HepG2 (cell line): ENCODE measurements around the gene DUS1L. TPM values are rescaled to one million over a fixed set of nuclear protein-coding genes. Genes with fewer than 3 reads are reported as not detected.

Source experiments
- CC2D1A ChIP-seq: sonication (generic); formaldehyde crosslinking; IDR thresholded peaks from 2 replicates; pipeline ENCODE4 v1.8.1; 2023; ENCODE audit warnings: mild to moderate bottlenecking, missing genetic modification reagents
- DR1 ChIP-seq: sonication (generic); formaldehyde crosslinking; IDR thresholded peaks from 2 replicates; pipeline ENCODE4 v1.8.0; 2021; ENCODE audit warnings: mild to moderate bottlenecking, missing genetic modification reagents, inconsistent platforms
- ERF ChIP-seq: IDR thresholded peaks from 2 replicates; pipeline ENCODE4 v1.6.1; 2018; ENCODE audit warnings: missing biosample characterization, missing genetic modification reagents
- HDAC1 ChIP-seq: sonication (generic); formaldehyde crosslinking; IDR thresholded peaks from 2 replicates; pipeline ENCODE4 v1.5.1; 2020; ENCODE audit warnings: mild to moderate bottlenecking, missing genetic modification reagents
- HNRNPLL ChIP-seq: fragments of 200-400 bp; formaldehyde crosslinking; IDR thresholded peaks from 2 replicates; pipeline ENCODE4 v1.6.1; 2017; ENCODE audit warnings: mild to moderate bottlenecking, low read depth, low read length; ENCODE audit not compliant: poor library complexity, severe bottlenecking
- JUNB ChIP-seq: sonication (generic); formaldehyde crosslinking; IDR thresholded peaks from 2 replicates; pipeline ENCODE4 v1.8.0; 2022; ENCODE audit warnings: missing genetic modification reagents, mild to moderate bottlenecking, borderline replicate concordance
- KDM4B ChIP-seq: sonication (generic); formaldehyde crosslinking; IDR thresholded peaks from 2 replicates; pipeline ENCODE4 v1.4.0; 2020; ENCODE audit warnings: missing genetic modification reagents
- PITX1 ChIP-seq: sonication (generic); formaldehyde crosslinking; IDR thresholded peaks from 2 replicates; pipeline ENCODE4 v1.5.1; 2020; ENCODE audit warnings: mild to moderate bottlenecking, missing genetic modification reagents
- SALL1 ChIP-seq: sonication (generic); formaldehyde crosslinking; IDR thresholded peaks from 2 replicates; pipeline ENCODE4 v1.8.0; 2022; ENCODE audit warnings: mild to moderate bottlenecking, missing genetic modification reagents
- STAG1 ChIP-seq: sonication (generic); formaldehyde crosslinking; IDR thresholded peaks from 2 replicates; pipeline ENCODE4 v1.4.0; 2020; ENCODE audit warnings: missing genetic modification reagents
- THYN1 ChIP-seq: sonication (generic); formaldehyde crosslinking; IDR thresholded peaks from 2 replicates; pipeline ENCODE4 v1.8.1; 2023; ENCODE audit warnings: low read depth, mild to moderate bottlenecking, moderate library complexity, missing genetic modification reagents, borderline replicate concordance
- TMF1 ChIP-seq: sonication (generic); formaldehyde crosslinking; IDR thresholded peaks from 2 replicates; pipeline ENCODE4 v1.8.1; 2022; ENCODE audit warnings: low read depth, missing genetic modification reagents
- ZNF256 ChIP-seq: sonication (generic); formaldehyde crosslinking; conservative IDR thresholded peaks from 2 replicates; pipeline ENCODE4 v1.4.0; 2020; ENCODE audit warnings: missing genetic modification reagents
- ZNF274 ChIP-seq: sonication (generic); formaldehyde crosslinking; IDR thresholded peaks from 2 replicates; pipeline ENCODE4 v1.5.1; 2020; ENCODE audit warnings: mild to moderate bottlenecking, missing genetic modification reagents
- ZNF530 ChIP-seq: sonication (generic); formaldehyde crosslinking; IDR thresholded peaks from 2 replicates; pipeline ENCODE4 v1.5.0; 2020; ENCODE audit warnings: low read depth, mild to moderate bottlenecking, missing genetic modification reagents
- ZNF550 ChIP-seq: sonication (generic); formaldehyde crosslinking; IDR thresholded peaks from 2 replicates; pipeline ENCODE4 v1.4.0; 2020; ENCODE audit warnings: mild to moderate bottlenecking, missing genetic modification reagents, borderline replicate concordance
- ZNF704 ChIP-seq: sonication (generic); formaldehyde crosslinking; IDR thresholded peaks from 2 replicates; pipeline ENCODE4 v1.8.1; 2023; ENCODE audit warnings: mild to moderate bottlenecking, inconsistent platforms, moderate library complexity, missing genetic modification reagents, borderline replicate concordance
- ZZZ3 ChIP-seq: sonication (generic); formaldehyde crosslinking; IDR thresholded peaks from 2 replicates; pipeline ENCODE4 v1.4.0; 2020; ENCODE audit warnings: missing genetic modification reagents, mild to moderate bottlenecking, borderline replicate concordance
- polyA plus RNA-seq, 8 experiments: library from polyadenylated mRNA; depleted of rRNA in 3 of 8; stranded (reverse) in 7 of 8; unstranded in 1 of 8; fragments of >200 nt; fragmentation: Illumina TruSeq in 4 of 8; extraction: Trizol in 4 of 8; gene quantifications; 2 replicates each; pipeline versions ENCODE4 v1.2.1 to v1.2.3, GENCODE V29; 2011 to 2016; ENCODE audit warnings: low read depth in 4 of 8, missing spikeins in 1 of 8, mixed read lengths in 1 of 8; ENCODE audit not compliant: insufficient read depth in 1 of 8
- total RNA-seq, 5 experiments: library from RNA; depleted of rRNA; stranded (reverse); fragments of >200 nt; fragmentation: Illumina TruSeq; extraction: Trizol; gene quantifications; 2 replicates each; pipeline ENCODE4 v1.2.3, GENCODE V29; 2016; ENCODE audit warnings: low read depth in 1 of 5
- TF ChIP-seq, protein P1 (sequence below): sonication (generic); formaldehyde crosslinking; IDR thresholded peaks from 2 replicates; pipeline ENCODE4 v1.5.1; 2020; ENCODE audit warnings: mild to moderate bottlenecking, missing genetic modification reagents, borderline replicate concordance
- TF ChIP-seq, protein P2 (sequence below): IDR thresholded peaks from 2 replicates; pipeline ENCODE4 v1.6.1; 2016; ENCODE audit warnings: mild to moderate bottlenecking, missing biosample characterization, missing genetic modification reagents

Gene DUS1L
- total and polyA plus RNA-seq, 2 of the 13 experiments (the other 11 are each of a cell fraction or from before 2014, with no cell fraction given), result 81.0 to 109 TPM

- TF ChIP-seq ZNF704 (peak; percentile 75; the same call in 1 of the 2 replicates), SALL1 (CRISPR knock-in tag) (peak; percentile 74; the same call in 1 of the 2 replicates), ZZZ3 (peak; percentile 83; the same call in 1 of the 2 replicates), HNRNPLL (peak; percentile 10), THYN1 (no peak), PITX1 (CRISPR knock-in tag) (peak; percentile 73), ZNF274 (0 out of 2 replicates have a peak, but pooled peaks have one; percentile 53), ZNF256 (no peak; the same call in 1 of the 2 replicates), ERF (CRISPR knock-in tag) (no peak), JUNB (no peak), STAG1 (CRISPR knock-in tag) (no peak), ZNF530 (no peak), CC2D1A (CRISPR knock-in tag) (no peak), DR1 (peak; percentile 36; the same call in 1 of the 2 replicates), KDM4B (CRISPR knock-in tag) (peak; percentile 60), ZNF550 (peak; percentile 85; the same call in 1 of the 2 replicates), HDAC1 (CRISPR knock-in tag) (peak; percentile 77), TMF1 (peak; percentile 95)
- TF ChIP-seq, protein P1, sequence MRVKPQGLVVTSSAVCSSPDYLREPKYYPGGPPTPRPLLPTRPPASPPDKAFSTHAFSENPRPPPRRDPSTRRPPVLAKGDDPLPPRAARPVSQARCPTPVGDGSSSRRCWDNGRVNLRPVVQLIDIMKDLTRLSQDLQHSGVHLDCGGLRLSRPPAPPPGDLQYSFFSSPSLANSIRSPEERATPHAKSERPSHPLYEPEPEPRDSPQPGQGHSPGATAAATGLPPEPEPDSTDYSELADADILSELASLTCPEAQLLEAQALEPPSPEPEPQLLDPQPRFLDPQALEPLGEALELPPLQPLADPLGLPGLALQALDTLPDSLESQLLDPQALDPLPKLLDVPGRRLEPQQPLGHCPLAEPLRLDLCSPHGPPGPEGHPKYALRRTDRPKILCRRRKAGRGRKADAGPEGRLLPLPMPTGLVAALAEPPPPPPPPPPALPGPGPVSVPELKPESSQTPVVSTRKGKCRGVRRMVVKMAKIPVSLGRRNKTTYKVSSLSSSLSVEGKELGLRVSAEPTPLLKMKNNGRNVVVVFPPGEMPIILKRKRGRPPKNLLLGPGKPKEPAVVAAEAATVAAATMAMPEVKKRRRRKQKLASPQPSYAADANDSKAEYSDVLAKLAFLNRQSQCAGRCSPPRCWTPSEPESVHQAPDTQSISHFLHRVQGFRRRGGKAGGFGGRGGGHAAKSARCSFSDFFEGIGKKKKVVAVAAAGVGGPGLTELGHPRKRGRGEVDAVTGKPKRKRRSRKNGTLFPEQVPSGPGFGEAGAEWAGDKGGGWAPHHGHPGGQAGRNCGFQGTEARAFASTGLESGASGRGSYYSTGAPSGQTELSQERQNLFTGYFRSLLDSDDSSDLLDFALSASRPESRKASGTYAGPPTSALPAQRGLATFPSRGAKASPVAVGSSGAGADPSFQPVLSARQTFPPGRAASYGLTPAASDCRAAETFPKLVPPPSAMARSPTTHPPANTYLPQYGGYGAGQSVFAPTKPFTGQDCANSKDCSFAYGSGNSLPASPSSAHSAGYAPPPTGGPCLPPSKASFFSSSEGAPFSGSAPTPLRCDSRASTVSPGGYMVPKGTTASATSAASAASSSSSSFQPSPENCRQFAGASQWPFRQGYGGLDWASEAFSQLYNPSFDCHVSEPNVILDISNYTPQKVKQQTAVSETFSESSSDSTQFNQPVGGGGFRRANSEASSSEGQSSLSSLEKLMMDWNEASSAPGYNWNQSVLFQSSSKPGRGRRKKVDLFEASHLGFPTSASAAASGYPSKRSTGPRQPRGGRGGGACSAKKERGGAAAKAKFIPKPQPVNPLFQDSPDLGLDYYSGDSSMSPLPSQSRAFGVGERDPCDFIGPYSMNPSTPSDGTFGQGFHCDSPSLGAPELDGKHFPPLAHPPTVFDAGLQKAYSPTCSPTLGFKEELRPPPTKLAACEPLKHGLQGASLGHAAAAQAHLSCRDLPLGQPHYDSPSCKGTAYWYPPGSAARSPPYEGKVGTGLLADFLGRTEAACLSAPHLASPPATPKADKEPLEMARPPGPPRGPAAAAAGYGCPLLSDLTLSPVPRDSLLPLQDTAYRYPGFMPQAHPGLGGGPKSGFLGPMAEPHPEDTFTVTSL, result peak; percentile 12; the same call in 1 of the 2 replicates
- TF ChIP-seq, protein P2, sequence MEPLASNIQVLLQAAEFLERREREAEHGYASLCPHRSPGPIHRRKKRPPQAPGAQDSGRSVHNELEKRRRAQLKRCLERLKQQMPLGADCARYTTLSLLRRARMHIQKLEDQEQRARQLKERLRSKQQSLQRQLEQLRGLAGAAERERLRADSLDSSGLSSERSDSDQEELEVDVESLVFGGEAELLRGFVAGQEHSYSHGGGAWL (CRISPR knock-in tag), result peak; percentile 77; the same call in 1 of the 2 replicates
These were observed 43.2 kb downstream of the DUS1L start, which contains the start of gene CENPX (continued) for GRCh38 chr17:82022310-82022980.
